ENCODE measurements around the gene DIAPH3.

Gene DIAPH3

DNA sequence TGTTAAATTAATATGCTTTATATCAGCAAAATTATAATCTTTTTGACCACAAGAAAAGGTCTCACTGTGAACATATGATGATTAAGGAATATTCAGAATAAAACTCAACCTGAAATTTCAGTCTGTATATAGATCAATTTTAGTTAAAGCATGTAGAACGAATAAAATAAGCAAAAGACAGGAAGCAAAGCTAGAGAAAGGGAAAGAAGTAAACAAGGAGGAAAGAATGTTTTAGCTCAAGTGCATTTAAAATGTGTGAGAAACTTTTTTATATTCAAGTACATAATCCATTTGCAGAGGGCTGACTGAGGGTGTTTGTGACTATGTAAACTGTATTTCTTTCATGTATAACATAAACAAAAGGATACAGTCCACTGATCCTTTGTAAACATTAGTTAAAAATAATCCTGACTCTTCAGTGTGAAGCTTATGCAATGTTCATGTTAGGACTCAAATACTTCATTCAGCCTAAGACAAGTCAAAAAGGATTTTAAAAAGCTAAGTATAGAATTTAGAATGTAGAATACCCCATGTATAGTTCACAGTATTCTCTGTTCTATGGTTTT lies 472.1 kb downstream of the DIAPH3 start:
- Histone ChIP-seq H3K4me2 (ENCODE audit: low read depth, low read length, poor library complexity, severe bottlenecking) (peak overlapping the region; percentile 1), H3K9me2 (replicated peaks; ENCODE audit: low read depth, low read length) (no peaks in the 10 kb centered on the region), H3F3A (ENCODE audit: low read depth) (no peaks in the 10 kb centered on the region), H4K20me1 (ENCODE audit: insufficient read depth, low read length, poor library complexity, severe bottlenecking) (no peaks in the 10 kb centered on the region), H3K9ac (ENCODE audit: low read depth, low read length, poor library complexity, severe bottlenecking) (peak overlapping the region; percentile 3), H3K27me3 (ENCODE audit: insufficient read depth, low read length, poor library complexity, severe bottlenecking) (no peaks in the 10 kb centered on the region), H3K79me2 (ENCODE audit: insufficient read depth, low read length) (no peaks in the 10 kb centered on the region), H3K4me1 (ENCODE audit: insufficient read depth, low read length, poor library complexity, severe bottlenecking) (peaks cover 19% of the 10 kb centered on the region), H3K36me3 (ENCODE audit: insufficient read depth, low read length) (no peaks in the 10 kb centered on the region), H3K9me3 (ENCODE audit: insufficient read depth, low read depth, low read length) (no peaks in the 10 kb centered on the region), H2AFZ (ENCODE audit: low read length) (no peak overlapping the region), H3K4me3 (ENCODE audit: low read length, poor library complexity, severe bottlenecking) (no peak overlapping the region)
- TF ChIP-seq EZH2phosphoT487 (IDR thresholded peaks at IDR 0.05; ENCODE audit: borderline replicate concordance), result no peak
- TF ChIP-seq, protein P1, sequence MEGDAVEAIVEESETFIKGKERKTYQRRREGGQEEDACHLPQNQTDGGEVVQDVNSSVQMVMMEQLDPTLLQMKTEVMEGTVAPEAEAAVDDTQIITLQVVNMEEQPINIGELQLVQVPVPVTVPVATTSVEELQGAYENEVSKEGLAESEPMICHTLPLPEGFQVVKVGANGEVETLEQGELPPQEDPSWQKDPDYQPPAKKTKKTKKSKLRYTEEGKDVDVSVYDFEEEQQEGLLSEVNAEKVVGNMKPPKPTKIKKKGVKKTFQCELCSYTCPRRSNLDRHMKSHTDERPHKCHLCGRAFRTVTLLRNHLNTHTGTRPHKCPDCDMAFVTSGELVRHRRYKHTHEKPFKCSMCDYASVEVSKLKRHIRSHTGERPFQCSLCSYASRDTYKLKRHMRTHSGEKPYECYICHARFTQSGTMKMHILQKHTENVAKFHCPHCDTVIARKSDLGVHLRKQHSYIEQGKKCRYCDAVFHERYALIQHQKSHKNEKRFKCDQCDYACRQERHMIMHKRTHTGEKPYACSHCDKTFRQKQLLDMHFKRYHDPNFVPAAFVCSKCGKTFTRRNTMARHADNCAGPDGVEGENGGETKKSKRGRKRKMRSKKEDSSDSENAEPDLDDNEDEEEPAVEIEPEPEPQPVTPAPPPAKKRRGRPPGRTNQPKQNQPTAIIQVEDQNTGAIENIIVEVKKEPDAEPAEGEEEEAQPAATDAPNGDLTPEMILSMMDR (conservative IDR thresholded peaks at IDR 0.05; ENCODE audit: low read length), result no peak

DNA sequence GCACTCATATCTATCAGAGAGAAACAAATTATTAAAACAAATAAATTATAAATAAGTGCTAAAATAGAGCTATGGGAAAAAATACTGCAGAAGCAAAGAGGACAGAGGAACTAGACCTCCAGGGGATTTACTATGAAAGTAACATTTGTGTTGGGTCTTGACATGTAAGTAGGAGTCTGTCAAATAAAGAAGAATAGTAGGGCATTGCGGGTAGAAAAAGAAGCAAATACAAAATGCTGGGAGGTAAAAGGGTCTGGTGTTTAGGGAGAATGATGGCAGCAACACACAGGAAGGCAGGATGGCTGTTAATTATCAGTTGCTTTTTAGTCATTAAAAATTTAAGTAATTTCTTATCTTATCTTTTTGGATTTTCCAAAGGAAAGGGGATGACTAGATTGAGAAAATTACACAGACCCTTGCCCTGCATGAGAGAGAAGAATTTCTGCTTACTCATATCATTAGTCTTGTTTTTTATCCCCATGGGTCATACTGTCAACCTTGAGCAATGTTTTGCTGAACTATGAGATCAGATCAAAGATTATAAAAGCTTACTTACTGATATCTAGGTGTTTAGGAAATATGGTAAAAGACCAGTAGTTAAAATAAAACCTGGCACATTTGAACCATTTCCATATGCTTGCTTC lies 472.7 kb downstream of the DIAPH3 start:
- Histone ChIP-seq H3K4me1 (ENCODE audit: insufficient read depth, low read length, poor library complexity, severe bottlenecking) (peaks cover 24% of the 10 kb centered on the region), H4K20me1 (ENCODE audit: insufficient read depth, low read length, poor library complexity, severe bottlenecking) (no peaks in the 10 kb centered on the region), H3K4me2 (ENCODE audit: low read depth, low read length, poor library complexity, severe bottlenecking) (peak overlapping the region; percentile 1), H3K36me3 (ENCODE audit: insufficient read depth, low read length) (no peaks in the 10 kb centered on the region), H3K27me3 (ENCODE audit: insufficient read depth, low read length, poor library complexity, severe bottlenecking) (no peaks in the 10 kb centered on the region), H3K4me3 (ENCODE audit: low read length, poor library complexity, severe bottlenecking) (no peak overlapping the region), H3K79me2 (ENCODE audit: insufficient read depth, low read length) (no peaks in the 10 kb centered on the region), H3K9me2 (replicated peaks; ENCODE audit: low read depth, low read length) (no peaks in the 10 kb centered on the region), H3K9me3 (ENCODE audit: insufficient read depth, low read depth, low read length) (no peaks in the 10 kb centered on the region), H2AFZ (ENCODE audit: low read length) (no peak overlapping the region), H3K9ac (ENCODE audit: low read depth, low read length, poor library complexity, severe bottlenecking) (no peak overlapping the region), H3F3A (ENCODE audit: low read depth) (no peaks in the 10 kb centered on the region)
- TF ChIP-seq EZH2phosphoT487 (IDR thresholded peaks at IDR 0.05; ENCODE audit: borderline replicate concordance), result no peak
- TF ChIP-seq, protein P1 (conservative IDR thresholded peaks at IDR 0.05; ENCODE audit: low read length), result no peak

DNA sequence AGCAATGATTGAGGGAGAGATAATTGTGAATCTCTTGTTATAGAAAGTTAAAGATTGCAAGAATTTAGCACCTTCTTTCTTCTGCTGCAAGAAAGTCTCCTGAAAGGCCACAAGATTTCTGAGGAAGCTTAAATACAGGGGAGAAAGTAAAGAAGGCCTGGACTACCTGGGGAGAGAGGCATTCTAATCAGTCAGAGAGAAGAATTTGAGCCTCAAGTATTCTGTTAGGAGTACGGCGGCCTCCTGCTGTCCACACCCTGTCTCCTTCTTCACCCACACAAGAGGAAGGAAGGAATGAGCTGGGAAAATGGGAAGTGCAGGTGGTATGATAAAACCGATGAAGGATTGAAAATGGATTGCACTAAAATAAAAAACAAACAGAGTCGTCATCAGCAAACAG lies 474.7 kb downstream of the DIAPH3 start:
- Histone ChIP-seq H3K9me3 (ENCODE audit: insufficient read depth, low read depth, low read length) (no peaks in the 10 kb centered on the region), H3K4me1 (ENCODE audit: insufficient read depth, low read length, poor library complexity, severe bottlenecking) (peaks cover 43% of the 10 kb centered on the region), H3K9ac (ENCODE audit: low read depth, low read length, poor library complexity, severe bottlenecking) (no peak overlapping the region), H4K20me1 (ENCODE audit: insufficient read depth, low read length, poor library complexity, severe bottlenecking) (no peaks in the 10 kb centered on the region), H2AFZ (ENCODE audit: low read length) (no peak overlapping the region), H3K27me3 (ENCODE audit: insufficient read depth, low read length, poor library complexity, severe bottlenecking) (no peaks in the 10 kb centered on the region), H3K9me2 (replicated peaks; ENCODE audit: low read depth, low read length) (no peaks in the 10 kb centered on the region), H3K4me3 (ENCODE audit: low read length, poor library complexity, severe bottlenecking) (no peak overlapping the region), H3K36me3 (ENCODE audit: insufficient read depth, low read length) (no peaks in the 10 kb centered on the region), H3K79me2 (ENCODE audit: insufficient read depth, low read length) (no peaks in the 10 kb centered on the region), H3F3A (ENCODE audit: low read depth) (peaks cover 4% of the 10 kb centered on the region; the same call in 1 of the 2 replicates), H3K4me2 (ENCODE audit: low read depth, low read length, poor library complexity, severe bottlenecking) (no peak overlapping the region)
- TF ChIP-seq, protein P1 (conservative IDR thresholded peaks at IDR 0.05; ENCODE audit: low read length), result no peak
- no peak for TF ChIP-seq EZH2phosphoT487 (IDR thresholded peaks at IDR 0.05; ENCODE audit: borderline replicate concordance)
